Testis (tissue), 3 donors: ENCODE results near the gene CACNA1E. TPM values are rescaled to one million over a fixed set of nuclear protein-coding genes. Genes with fewer than 3 reads are reported as not detected.
A peak's percentile ranks its signal among the peaks of the same experiment; 100 is the strongest.

ENCODE experiments used
- DNase-seq: peaks from one replicate; pipeline ENCODE4 v3.0.0-alpha.2; 2019
- H3K27ac ChIP-seq, 2 donors: fragments of 200-600 bp; sonication (generic); one replicate each; pipeline ENCODE4 v1.5.1; 2019
- H3K27me3 ChIP-seq: fragments of 200-600 bp; sonication (generic); one replicate; pipeline ENCODE4 v1.5.1; 2019
- H3K36me3 ChIP-seq: fragments of 200-600 bp; sonication (generic); one replicate; pipeline ENCODE4 v1.5.1; 2017; ENCODE audit warnings: low read depth; ENCODE audit errors: missing control alignments
- H3K4me1 ChIP-seq: fragments of 200-600 bp; sonication (generic); one replicate; pipeline ENCODE4 v1.5.1; 2019
- H3K4me3 ChIP-seq, 2 donors: fragments of 200-600 bp; sonication (generic); one replicate each; pipeline ENCODE4 v1.5.1; 2017 to 2019
- H3K9me3 ChIP-seq: fragments of 200-600 bp; sonication (generic); one replicate; pipeline ENCODE4 v1.5.1; 2017
- POLR2A ChIP-seq: fragments of 450-650 bp; IDR thresholded peaks from one replicate; pipeline ENCODE4 v1.6.1; 2017; ENCODE audit warnings: antibody characterized with exemption, mild to moderate bottlenecking, moderate library complexity
- WGBS, 2 donors: methylation state at CpG; one replicate each; pipeline ENCODE4 v1.1.5; 2018; 5-methylcytosine and 5-hydroxymethylcytosine counted together
- intact Hi-C: fragments of 100-400 bp; cut with DNase I; formaldehyde crosslinking; loops from one replicate; pipeline ENCODE4 v1.15.1; 2023; ENCODE audit warnings: low total_unique reads
- polyA plus RNA-seq: library from polyadenylated mRNA; stranded (reverse); fragments of 350-450 nt; fragmentation: Illumina TruSeq; extraction: RNeasy Lipid Tissue Mini Kit (QIAGEN cat#74804); gene quantifications from one replicate; pipeline ENCODE4 v1.2.3, GENCODE V29; 2014; ENCODE audit warnings: low read depth, low replicate concordance; ENCODE audit not compliant: insufficient read depth
- total RNA-seq, 2 donors: library from RNA; depleted of rRNA; stranded (reverse); fragments of >200 nt; gene quantifications; one replicate each; pipeline ENCODE4 v1.2.3, GENCODE V29; 2016
- TF ChIP-seq, protein P1 (sequence below), 3 experiments: fragments of 450-650 bp in 2 of 3; fragments of 200-600 bp in 1 of 3; sonication (generic) in 1 of 3; IDR thresholded peaks; one replicate each; pipeline ENCODE4 v1.5.1; 2016 to 2019; ENCODE audit warnings: antibody characterized with exemption in 3 of 3, mild to moderate bottlenecking in 2 of 3, moderate library complexity in 1 of 3

CACNA1E gene
- total and polyA plus RNA-seq, 3 donors from 2014 or later = 2.4 to 12.6 (median 9.1) TPM

DNA sequence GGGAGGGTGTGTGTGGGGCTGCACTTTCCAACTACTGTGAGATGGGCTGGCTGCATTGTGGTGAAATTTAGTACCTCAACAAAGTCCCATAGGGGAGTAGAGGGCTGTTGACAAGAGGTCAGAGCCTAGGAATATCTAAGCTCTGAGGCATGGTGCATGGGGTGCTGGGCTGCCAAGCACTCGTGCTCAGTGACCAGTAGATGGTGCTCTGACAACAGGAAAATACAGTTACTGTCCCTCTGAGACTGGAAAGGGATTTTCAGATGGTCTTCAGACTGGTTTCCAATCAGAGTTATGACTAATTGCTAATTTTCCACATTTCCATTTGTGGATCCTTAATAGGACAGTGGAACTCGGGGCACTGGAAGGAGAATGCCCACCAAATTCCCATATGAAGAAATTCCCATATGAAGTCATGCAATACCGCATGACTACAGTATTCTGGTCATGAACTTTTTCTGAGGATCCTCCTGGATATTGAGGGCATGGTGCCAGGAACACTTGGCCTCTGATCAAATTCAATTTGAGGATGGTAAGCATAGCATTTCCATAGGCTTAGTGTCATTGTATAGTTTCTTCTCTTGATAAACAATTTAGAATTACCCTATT lies 4.1 kb upstream of the CACNA1E start:
- no peaks in the 10 kb centered on the region for H3K27me3 ChIP-seq
- H3K4me3 ChIP-seq = no peak overlapping the region
- peak; percentile 68 for DNase-seq
- 38 to 43% methylated on average over 3 of the region's 3 CpGs for WGBS, 2 donors
- H3K36me3 ChIP-seq = no peaks in the 10 kb centered on the region
- no peak overlapping the region for H3K27ac ChIP-seq
- intact Hi-C loops = no loop called here
- TF ChIP-seq, protein P1, sequence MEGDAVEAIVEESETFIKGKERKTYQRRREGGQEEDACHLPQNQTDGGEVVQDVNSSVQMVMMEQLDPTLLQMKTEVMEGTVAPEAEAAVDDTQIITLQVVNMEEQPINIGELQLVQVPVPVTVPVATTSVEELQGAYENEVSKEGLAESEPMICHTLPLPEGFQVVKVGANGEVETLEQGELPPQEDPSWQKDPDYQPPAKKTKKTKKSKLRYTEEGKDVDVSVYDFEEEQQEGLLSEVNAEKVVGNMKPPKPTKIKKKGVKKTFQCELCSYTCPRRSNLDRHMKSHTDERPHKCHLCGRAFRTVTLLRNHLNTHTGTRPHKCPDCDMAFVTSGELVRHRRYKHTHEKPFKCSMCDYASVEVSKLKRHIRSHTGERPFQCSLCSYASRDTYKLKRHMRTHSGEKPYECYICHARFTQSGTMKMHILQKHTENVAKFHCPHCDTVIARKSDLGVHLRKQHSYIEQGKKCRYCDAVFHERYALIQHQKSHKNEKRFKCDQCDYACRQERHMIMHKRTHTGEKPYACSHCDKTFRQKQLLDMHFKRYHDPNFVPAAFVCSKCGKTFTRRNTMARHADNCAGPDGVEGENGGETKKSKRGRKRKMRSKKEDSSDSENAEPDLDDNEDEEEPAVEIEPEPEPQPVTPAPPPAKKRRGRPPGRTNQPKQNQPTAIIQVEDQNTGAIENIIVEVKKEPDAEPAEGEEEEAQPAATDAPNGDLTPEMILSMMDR (IDR thresholded peaks at IDR 0.05) = peak in 2 of 3 experiments; percentile 39 to 62
- no peak for TF ChIP-seq POLR2A
- peaks cover 6% of the 10 kb centered on the region for H3K4me1 ChIP-seq
- no peaks in the 10 kb centered on the region for H3K9me3 ChIP-seq

DNA sequence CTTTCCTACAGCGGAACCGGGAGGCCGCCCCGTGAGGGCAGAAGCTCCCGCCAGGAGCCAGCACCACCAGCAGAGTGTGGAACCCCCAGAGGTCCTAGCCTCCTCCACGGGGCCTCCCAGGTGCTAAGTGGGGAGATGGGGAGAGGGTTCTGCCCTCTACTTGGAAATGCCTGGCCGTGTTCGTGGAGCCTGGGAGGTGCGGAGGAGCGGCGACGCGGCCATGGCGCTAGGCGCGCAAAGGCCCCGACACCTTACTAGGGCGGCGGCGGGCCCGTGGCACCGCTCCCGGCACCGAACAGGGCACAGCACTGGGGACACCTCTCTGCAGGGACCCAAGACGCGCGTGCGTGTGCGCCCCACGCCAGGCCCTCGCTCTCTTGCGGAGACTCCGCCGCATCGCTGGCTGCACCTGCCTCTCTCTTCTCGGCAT lies 1.3 kb upstream of the CACNA1E start:
- intact Hi-C loops = no loop called here

DNA sequence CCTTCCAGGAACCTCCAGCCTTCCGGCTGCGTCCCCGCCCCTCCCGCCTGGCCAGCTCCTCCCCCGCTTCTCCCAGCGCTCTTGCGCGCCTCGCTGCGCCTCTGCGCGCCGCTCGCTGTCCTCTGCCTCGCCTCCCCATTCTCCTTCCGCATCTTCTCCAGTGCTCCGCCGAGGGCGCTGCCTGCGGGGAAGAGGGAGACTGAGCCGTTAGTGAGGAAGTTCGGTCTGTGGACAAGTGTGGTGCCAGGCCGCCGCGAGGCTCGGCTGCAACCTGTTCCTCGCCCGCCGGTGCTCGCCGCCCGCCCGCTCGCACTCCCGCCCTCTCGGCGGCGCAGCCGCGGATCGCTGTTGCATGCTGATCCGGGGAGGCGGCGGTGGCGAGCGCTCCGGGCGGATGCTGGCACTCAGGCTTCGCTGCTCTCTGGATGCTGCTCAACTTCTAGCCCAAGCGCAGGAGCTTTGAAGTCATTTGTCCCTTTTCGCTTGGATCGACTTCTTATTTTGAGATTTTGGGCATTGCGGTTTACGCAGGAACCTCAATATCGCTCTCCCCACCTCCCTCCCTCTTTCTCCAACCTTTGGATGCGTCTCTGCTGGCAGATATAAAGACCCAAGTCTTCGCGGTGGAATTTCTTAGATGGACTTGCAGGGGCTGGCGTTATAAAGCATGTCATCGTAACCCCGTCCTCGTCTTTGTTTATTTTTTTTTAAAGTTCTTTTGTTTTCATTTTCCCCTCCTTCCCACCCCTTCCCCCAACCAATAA lies 614 bp upstream of the CACNA1E start:
- no peaks in the 10 kb centered on the region for H3K36me3 ChIP-seq
- H3K27me3 ChIP-seq = no peaks in the 10 kb centered on the region
- H3K27ac ChIP-seq = no peak overlapping the region
- peak overlapping the region; percentile 16 to 65 for H3K4me3 ChIP-seq
- H3K9me3 ChIP-seq = no peaks in the 10 kb centered on the region
- H3K4me1 ChIP-seq = peaks cover 6% of the 10 kb centered on the region
- intact Hi-C loops = no loop called here
- TF ChIP-seq, protein P1 (IDR thresholded peaks at IDR 0.05) = no peak
- no peak for TF ChIP-seq POLR2A
- peak; percentile 73 for DNase-seq
- WGBS, 2 donors = 1% methylated on average over 44 to 61 of the region's 62 CpGs

More for the DNA sequence above, 1.3 kb upstream of the CACNA1E start:
- Histone ChIP-seq H3K27me3 (no peaks in the 10 kb centered on the region), H3K4me1 (peaks cover 6% of the 10 kb centered on the region), H3K27ac (no peak overlapping the region), H3K36me3 (no peaks in the 10 kb centered on the region), H3K9me3 (no peaks in the 10 kb centered on the region), H3K4me3 (peak overlapping the region; percentile 16 to 65)
- WGBS, 2 donors = 12 to 14% methylated on average over 5 to 36 of the region's 36 CpGs
- TF ChIP-seq POLR2A = no peak
- TF ChIP-seq, protein P1 (IDR thresholded peaks at IDR 0.05) = no peak
- DNase-seq = no peak

DNA sequence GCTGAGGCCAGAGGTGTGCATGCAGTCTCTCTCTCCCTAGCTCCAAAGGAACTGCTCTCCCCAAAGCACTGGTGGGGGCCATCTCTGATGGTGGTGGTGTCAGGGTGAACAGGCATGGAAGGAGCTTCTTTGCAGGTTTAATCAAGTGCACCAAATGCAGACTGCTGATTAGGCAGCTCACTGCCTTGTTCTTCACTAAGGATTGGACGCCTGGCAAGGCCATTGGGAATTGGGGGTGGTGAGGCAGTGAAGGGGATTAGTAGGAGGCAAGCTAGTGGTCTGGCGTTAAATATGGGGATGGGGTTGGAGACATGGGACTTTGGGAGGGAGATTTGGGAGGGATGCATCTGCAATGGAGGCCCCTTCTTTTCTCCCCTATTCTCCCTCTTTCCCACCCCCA lies 1.5 kb downstream of the CACNA1E start:
- DNase-seq = no peak
- H3K4me1 ChIP-seq = peaks cover 6% of the 10 kb centered on the region
- H3K36me3 ChIP-seq = no peaks in the 10 kb centered on the region
- intact Hi-C loops = no loop called here
- no peak overlapping the region for H3K4me3 ChIP-seq
- H3K27ac ChIP-seq = no peak overlapping the region
- no peak for TF ChIP-seq POLR2A
- TF ChIP-seq, protein P1 (IDR thresholded peaks at IDR 0.05) = no peak
- no peaks in the 10 kb centered on the region for H3K27me3 ChIP-seq
- H3K9me3 ChIP-seq = no peaks in the 10 kb centered on the region
- 42 to 43% methylated on average over 2 of the region's 2 CpGs for WGBS, 2 donors
